ENCODE results near the gene UST.
"Not testable (repeated sequence)": the region's sequence is repeated elsewhere in the genome, so short reads cannot be mapped to it uniquely, and the experiment has no call there.

Gene UST

DNA sequence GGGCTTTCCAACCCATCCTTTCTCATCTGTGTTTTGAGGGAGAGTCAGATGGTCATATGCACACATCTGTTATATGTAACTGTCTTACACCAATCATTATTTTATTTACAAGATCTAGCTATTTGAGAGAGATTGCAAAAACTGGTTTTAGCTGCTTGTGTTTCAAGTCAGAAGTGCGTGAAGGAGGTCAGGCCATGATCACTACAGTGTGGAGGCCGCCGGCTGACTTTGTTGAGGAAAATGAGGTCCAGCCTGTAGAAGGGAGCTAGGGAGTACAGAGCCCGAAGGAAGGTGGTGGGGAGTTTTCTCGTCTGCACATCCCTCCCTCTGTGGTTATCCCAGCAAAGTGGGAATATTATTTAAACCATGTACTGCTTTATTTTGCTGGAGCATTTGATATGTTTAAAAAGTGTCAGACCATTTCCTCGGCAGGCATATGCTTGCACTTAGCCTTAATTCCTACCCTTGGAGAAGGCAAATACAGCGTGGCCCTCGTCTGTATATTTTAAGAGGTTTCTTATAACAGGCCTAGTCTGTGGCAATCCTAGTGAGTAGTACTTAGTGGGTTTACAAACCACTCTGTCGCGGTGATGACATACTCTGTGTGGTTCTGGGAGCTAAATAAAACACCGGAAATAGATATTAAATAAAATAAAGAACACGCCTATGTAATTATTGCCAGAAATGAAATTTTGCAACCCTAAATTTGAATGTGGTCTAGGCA lies 95.6 kb downstream of the UST start:
- DNase-seq: no peak

DNA sequence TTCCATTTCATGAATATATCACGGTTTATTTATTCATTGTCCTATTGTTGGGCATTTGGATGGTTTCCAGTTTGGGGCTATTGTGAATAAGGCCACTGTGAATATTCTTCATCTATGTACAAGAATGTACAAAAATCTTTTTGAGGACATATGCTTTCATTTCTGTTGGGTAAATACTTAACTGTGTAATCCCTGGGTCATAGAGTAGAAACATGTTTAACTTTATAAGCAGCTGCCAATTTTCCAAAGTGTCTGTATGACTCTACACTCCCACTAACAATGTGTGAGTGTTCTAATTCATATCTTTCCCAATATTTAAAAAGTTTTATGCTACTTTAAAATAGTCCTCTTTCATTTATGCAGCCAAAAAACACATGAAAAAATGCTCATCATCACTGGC lies 98.6 kb downstream of the UST start:
- no peak for DNase-seq

- DNase-seq: no peak
These were observed 100.2 kb downstream of the UST start for GRCh38 chr6:148846778-148847761.

DNA sequence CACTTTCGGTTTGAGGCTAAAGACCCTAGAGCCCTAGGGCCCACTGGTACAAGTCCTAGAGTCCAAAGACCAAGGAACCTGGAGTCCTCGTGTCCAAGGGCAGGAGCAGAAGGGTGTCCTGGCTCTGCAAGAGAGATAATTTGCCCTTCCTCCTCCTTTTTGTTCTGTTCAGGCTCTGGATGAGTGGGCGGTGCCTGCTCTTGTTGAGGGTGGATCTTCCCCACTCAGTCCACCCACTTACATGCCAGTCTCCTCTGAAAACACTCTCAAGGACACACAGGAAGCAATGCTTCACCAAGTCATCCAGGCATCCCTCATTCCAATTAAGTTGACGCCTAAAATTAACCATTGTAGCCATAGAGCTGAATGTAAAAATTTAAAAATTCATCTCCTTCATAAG lies 102.1 kb downstream of the UST start:
- DNase-seq: no peak

DNA sequence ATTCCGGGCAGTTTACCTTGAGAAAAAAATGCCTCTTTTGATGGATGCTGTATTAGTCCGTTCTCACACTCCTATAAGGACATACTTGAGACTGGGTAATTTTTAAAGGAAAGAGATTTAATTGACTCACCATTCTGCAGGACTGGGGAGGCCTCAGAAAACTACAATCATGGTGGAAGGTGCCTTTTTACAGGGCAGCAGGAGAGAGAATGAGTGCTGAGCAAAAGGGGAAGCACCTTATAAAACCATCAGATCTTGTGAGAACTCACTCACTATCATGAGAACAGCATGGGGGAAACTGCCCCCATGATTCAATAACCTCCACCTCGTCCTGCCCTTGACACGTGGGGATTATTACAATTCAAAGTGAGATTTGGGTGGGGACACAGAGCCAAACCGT lies 102.6 kb downstream of the UST start:
- peak; percentile 24 for DNase-seq

DNA sequence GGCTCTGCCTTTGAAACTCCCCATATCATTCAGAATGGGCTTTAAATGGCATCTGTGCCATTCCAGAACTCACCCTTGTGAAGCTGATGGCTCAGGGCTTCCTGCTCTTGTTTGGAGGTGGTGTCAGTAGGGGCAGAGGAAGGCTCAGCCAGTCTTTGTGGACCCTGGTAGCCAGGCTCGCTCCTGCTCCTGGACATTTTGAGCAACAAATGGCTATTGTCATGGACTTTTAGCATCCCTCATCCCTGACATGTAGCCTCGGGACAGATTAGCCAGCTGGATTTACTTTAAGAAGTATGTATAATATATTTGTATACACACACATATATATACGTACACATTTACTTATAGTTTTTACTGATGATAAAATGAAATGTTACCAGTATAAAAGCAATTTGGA lies 104.1 kb downstream of the UST start:
- no peak for DNase-seq

DNA sequence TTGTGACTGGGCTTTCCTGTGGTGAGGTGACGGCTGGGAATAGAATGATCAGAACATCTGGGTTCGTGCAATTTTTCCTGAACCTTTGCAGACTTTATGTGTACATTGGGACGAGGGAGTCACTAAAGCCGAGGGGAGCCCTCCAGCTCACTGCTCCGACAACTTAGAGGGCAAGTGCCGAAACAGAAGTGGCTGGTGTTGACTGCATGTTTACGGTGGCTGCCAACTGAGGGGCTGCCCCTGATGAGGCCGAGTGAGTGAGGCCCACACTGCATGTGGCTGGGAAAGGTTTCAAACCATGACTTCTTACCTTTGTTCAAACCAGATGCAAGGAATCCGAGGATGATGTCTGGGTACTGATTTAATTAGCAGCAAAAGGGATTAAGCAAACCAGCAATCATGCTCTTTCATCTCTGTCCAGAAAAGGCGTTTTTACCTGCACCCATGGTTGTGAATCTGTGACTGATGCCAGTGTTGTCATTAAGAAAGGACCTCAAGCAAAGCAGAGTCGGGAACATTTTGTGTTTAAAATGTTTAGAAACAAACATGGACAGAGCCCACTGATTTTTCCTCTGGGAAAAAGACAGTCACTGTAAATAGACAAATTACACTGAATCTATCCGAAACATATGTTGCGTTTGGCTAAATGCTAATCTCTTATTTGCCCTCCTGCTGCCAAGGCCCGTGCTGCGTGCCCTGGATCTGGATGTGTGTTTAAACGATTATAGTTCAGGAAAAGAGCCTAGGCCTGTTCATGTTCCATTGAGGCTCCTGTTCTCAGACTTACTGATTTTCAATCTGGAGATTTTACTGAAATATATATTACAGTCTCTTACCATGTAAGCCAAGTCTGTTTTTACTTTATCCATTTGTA lies 105.1 kb downstream of the UST start:
- no peak for DNase-seq

DNA sequence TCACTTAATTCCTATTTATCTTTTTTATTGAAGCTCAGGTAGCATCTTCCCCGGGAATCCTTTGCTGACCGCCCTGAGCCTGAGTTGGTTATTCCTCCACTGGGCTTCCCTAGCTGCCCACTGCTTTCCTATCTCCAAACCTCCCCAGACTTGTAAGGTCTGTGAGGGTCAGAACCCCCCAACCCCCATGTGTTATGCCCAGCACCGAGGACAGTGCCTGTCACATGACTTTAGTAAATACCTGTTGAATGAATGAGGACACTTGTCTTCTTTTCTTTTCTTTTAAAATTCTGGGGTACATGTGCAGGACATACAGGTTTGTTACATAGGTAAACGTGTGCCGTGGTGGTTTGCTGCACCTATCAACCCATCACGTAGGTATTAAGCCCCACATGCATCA lies 105.9 kb downstream of the UST start:
- DNase-seq: no peak

DNA sequence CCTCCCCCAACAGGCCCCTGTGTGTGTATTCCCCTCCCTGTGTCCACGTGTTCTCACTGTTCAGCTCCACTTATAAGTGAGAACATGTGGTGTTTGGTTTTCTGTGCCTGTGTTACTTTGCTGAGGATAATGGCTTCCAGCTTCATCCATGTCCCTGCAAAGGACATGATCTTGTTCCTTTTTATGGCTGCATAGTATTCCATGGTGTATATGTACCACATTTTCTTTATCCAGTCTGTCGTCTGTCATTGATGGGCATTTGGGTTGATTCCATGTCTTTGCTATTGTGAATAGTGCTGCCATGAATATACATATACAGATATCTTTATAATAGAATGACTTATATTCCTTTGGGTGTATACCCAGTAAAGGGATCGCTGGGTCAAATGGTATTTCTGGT lies 106.3 kb downstream of the UST start:
- not testable (repeated sequence) for DNase-seq

GRCh38 chr6:148854096-148854495 lies 107.3 kb downstream of the UST start:
- DNase-seq: peak; percentile 14

DNA sequence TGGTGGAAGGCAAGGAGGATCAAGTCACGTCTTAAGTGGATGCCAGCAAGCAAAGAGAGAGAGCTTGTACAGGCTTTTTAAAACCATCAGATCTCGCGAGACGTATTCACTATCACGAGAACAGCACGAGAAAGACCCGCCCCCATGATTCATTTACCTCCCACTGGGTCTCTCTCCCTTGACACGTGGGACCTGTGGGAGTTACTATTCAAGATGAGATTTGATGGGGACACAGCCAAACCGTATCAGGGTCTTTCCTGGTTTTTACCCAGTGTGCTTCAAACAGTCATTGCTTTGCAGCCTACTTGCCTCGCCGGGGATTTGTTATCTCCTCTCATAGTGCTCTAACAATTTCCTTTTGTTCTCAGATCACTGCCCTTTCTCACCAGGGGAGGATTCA lies 108.2 kb downstream of the UST start:
- DNase-seq: no peak

DNA sequence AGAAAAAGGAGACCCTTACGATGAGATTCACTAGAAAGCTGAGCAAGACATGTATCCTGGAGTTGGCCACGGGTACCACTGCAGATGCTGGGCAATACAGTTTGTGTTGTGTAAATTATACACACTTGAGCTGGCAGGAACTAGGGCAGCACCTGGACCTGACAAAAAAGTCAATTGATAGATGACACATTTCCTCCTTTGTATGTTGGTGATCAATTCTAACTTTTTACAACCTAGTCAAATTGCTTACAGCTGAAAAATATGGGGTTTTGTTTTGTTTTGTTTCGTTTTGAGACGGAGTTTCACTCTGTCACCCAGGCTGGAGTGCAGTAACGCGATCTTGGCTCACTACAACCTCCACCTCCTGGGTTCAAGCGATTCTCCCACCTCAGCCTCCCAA lies 108.9 kb downstream of the UST start:
- no peak for DNase-seq

DNA sequence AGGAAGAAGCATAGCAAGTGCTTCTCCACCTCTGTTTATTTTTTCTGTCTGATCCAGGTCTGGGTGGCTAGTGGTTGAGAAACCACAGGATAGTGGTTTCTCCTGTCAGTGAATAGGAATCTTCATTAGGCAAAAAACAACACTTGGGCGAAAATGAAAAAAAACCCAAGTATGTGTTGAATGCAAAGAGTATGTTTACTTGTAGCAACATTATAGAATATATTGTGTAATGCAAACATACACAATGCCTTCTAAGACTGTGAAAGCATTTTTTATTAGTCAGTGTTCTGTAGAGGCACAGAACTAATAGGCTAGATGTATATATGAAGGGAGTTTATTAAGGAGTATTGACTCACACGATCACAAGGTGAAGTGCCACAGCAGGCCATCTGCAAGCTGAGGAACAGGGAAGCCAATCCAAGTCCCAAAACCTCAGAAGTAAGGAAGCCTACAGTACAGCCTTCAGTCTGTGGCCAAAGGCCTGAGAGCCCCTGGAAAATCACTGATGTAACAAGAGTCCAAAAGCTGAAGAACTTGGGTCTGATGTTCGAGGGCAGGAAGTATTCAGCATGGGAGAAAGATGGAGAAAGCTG lies 111.1 kb downstream of the UST start:
- DNase-seq: no peak

GRCh38 chr6:148864132-148864531 lies 117.3 kb downstream of the UST start:
- DNase-seq: not testable (repeated sequence)

DNA sequence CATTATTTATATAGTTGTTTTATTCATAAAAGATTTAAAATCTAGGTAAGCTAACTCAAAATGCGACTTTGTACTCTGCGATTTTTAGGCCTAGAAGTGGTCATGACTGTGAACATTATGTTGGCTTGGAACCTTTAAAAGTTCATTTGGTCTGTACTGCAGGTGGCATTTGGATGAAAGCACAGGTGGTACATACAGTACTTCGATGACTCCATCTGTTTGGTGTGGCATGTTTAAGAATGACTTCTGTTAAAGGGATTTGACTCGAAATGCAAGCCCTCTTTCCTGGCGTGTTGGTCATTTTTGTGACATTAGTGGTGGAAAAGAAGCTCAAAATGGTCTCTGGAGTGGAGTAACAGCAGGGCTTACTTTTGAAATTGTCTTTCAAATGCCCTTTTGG lies 118.1 kb downstream of the UST start:
- no peak for DNase-seq

- DNase-seq: no peak
These were observed 119.9 kb downstream of the UST start for GRCh38 chr6:148866657-148867268.

- DNase-seq: no peak
These were observed 121.0 kb downstream of the UST start for GRCh38 chr6:148867862-148868261.

DNA sequence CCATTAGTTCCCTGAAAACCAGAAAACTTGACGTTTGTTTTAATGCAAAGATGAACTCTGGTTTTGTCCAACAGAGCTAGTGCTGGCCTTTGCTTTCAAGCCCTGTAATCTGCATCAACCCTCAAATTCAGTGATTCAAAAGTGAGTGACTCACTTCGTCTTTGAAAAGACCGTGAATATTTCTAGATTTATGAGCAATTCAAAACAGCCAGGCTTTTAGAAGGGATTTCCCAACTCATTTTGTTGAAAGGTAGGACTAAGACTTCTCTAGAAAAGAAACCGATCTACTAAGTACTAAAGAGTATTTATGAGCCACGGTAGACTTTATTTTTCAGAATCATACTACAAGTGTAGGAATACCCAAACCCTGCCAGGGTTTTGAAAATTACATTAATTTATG lies 121.5 kb downstream of the UST start:
- no peak for DNase-seq

GRCh38 chr6:148868901-148869300 lies 122.1 kb downstream of the UST start:
- DNase-seq: no peak

DNA sequence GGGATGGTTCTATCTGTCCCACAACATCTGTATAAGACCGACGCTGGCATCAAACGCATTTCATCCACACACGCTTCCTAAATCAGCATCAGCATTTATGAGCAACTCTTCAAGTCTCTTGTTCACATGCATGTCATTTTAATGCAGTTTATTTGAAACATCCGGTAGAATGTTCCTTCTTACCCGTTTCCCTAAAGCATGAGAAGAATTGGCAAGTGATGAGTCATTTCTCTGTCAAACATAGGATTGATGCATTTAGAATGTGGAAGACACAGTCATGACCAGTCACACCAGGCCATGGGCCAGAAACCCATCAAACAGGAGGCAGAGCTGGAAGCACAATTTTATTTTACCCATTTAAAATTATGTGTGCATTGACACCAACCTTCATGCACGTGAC lies 122.8 kb downstream of the UST start:
- no peak for DNase-seq

GRCh38 chr6:148873154-148873553 lies 126.3 kb downstream of the UST start:
- DNase-seq: no peak

GRCh38 chr6:148873868-148874267 lies 127.0 kb downstream of the UST start:
- no peak for DNase-seq
